Measurements from ENCODE around the gene DNASE1L2.
A peak's percentile ranks its signal among the peaks of the same experiment; 100 is the strongest.
"Not testable (repeated sequence)": the region's sequence is repeated elsewhere in the genome, so short reads cannot be mapped to it uniquely, and the experiment has no call there.

Gene DNASE1L2, protein sequence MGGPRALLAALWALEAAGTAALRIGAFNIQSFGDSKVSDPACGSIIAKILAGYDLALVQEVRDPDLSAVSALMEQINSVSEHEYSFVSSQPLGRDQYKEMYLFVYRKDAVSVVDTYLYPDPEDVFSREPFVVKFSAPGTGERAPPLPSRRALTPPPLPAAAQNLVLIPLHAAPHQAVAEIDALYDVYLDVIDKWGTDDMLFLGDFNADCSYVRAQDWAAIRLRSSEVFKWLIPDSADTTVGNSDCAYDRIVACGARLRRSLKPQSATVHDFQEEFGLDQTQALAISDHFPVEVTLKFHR

DNA sequence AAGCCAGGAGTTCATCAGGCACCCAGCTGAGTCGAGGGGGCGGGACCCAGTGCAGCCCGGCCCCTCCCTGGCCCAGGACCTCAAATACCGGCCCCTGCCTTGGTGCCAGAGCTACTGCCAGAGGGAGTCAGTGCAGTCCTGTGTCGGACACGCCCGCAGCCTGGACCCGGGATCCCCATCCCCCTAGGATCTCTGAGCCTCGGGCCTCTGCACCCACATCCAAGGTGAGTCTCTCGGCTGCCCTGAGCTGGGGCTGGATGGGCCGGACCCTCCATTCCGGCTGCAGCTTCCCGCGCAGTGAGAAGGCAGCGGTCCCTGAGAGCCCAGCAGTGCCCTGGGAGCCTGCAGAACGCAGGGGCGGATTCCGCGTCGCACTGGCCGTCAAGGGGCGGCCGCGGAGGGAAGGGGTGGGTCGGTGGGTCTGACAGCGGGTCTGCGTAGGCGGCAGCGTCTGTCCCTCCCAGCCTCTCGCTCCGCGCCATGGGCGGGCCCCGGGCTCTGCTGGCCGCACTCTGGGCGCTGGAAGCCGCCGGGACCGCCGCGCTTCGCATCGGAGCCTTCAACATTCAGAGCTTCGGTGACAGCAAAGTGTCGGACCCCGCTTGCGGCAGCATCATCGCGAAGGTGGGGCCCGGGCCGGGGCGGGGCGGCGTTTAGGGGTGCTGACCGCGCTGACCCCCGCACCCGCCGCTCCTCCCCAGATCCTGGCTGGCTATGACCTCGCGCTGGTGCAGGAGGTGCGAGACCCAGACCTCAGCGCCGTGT is at the start of gene DNASE1L2:
Gene DNASE1L2, plus strand, starts transcription at position 108 of the 765 bp plus-strand sequence. Its CDS starts 373 bp downstream, at position 481.
- no peak for DNase-seq

DNA sequence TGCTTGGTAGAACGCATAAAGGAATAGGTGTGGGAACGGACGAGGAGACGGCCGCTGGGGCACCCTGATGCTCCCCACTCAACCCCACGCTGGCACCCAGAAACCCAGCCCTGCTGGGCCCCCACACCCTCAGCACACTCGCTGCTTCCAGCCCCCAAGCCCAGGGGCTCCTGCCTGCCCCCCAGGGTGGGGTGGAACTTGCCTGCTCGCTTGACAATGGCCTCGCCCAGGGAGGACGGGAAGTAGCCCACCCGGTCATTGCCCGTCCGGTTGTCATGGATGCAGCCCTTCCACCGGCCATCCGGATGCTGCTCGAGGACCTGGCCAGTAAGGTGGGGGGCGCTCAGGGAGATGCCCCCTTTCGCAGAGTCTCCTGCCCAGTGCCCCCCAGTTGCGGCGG is 49.7 kb upstream of the DNASE1L2 start:
- no peak for DNase-seq

DNA sequence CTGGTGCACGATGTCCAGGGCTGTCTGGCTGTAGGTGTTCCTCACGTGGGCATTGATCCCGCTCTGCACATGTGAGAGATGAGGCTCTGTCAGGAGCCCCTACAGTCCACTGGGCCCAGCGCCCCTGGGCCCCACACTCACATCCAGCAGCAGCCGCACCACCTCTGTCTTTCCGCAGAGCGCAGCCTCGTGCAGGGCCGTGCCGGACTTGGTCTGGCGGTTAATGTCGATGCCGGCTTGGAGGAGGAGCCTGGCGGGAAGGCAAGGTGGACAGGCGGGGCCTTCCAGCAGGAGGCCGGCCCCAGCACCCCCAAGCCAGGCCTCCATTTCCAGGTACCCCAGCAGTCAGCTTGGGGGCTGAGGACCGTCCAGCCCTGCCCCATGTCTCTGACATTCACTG is 49.0 kb upstream of the DNASE1L2 start:
- DNase-seq = no peak

DNA sequence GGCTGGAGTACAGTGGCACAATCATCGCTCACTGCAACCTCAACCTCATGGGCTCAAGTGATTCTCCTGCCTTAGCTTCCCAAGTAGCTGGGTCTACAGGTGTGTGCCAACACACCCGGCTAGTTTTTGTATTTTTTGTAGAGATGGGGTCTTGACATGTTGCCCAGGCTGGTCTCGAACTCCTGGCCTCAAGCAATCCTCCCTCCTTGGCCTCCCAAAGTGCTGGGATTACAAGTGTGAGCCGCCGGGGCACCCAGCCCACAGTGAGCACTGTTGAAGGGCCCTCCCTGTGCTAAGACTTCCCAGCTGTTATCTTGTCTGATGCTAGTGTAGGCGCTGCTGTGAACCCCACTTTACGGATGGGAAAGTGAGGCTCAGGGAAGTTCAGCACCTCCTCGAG is 47.8 kb upstream of the DNASE1L2 start:
- DNase-seq = no peak

DNA sequence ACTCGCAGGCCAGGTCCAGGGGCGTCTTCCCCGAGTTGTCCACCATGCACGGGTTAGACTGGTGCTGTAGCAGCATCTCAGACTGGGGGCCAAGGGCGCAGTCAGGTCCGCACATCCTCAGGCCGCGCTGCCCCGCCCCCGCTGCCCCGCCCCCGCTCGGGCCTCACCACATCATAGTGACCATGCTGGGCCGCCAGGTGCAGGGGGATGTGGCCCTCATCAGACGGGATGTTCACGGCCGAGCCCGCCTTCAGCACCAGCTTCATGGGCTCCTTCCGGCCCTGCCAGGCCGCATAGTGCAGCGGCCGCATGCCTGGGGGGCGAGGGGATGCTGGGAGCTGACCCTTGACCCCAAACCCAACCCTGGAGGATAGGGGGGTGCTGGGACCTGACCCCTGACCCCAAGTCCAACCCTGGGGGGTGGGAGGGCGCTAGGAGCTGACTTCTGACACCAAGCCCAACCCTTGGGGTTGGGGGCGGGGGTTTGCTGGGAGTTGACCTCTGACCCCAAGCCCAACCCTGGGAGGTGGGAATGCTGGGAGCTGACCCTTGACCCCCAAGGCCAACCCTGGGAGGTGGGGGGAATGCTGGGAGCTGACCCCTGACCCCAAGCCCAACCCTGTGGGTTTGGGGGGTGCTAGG is 46.9 kb upstream of the DNASE1L2 start:
- DNase-seq = no peak

DNA sequence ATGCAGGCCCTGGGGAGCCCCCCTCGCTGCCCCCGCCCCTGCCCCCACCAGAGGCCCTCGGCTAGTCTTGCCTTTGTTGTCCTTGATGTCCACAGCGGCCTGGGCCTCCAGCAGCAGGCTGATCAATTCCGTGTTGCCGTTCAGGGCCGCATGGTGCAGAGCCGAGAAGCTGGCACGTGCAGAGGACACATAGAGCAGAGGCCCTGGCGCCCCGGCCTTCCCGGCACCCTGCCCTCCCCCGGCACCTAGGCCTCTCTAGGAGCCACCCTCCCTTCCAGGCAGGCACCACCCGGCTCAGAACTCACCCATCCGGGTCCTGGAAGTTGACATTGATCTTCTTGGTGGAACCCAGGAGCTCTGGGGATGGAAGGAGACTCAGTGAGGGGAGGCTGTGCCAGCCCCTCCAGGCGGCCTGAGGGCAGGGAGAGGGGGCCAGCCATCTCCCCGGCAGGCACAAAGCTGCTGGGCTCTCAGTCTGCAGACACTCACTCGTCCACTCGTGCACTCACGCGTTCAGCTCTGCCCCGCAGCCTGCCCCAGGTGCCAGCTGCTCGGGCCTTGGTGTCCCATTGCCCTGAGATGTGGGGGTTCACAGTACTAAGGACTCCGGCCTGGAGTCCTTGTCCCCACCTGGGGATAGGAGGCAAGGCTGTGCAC is 46.1 kb upstream of the DNASE1L2 start:
- no peak for DNase-seq

DNA sequence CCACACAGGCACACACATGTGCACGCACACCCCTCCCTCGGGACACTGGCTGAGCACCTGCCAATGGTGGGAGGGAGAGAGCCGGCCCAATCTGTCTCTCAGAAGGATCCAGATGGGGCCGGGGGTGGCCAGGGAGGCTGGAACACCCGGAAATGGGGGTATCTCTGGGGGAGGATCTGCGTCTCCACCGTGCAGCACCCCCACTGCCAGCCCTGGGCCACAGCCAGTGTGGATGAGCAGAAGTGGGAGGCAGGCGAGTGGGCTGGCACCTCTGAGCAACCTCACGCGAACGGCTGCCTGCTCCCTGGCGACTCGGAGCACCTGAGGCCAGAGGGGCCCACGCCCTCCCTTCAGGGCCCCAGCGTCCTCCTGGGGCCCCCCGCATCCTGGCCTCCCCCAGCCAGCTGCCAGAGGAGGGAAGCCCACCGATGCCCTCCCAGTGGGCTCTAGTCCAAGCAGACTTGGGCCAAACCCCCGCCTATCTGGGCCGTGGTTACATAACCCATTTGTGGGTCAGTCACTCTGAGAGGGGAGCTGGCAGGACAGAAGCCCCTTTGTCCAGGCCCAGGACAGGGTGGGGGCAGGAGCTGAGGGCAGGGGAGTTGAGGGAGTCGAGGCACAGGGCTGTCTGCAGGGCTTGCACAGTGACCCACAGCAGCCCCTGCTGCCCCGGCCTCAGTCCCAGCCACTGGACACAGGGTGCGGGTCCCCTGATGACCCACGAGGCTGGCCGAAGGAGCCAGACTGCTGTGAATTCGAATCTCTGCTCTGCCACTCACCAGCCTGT is 45.4 kb upstream of the DNASE1L2 start:
- DNase-seq = no peak

DNA sequence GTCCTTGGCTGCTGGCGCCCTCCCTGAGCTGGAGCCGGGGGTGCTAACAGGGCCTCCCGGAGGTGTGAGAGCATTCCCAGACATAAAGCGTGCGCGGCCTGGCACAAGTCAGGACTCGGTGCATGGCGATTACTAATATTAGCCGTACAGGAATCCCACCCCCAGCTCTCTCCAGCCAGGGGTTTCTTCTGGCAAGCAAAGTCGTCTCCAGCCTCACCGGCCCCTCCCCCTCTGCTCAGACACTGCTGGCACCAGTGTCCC is 44.9 kb upstream of the DNASE1L2 start:
- no peak for DNase-seq

DNA sequence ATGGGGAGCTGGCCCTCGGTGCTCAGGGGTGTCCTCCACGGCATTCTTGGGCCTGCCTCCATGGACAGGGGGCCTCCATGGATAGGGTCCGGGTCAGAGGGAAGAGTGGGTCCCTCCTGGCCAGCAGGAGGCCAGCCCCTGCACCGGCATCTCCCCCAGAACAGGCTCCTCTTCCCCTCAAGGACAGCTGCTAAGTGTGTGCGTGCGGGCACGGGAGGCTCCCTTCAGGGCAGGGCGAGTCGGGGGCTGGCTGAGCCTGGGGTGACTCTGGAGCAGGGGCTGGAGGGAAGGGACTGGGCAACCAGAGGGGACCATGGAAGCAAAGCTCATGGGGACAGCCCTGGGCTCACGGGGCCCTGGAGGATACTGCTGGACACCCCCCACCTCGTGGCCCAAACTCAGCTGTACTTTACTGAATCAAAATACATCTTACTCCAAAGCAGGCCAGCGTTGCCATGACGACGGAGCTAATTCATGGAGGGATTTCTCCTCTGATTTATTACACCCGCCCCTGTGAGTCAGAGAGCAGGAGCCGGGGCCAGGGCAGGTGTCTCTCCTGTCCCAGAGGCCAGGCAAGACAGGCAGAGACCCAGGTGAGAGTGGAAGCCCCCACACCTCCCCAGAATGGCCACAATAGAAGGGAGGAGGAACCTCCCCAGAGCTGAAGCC is 41.9 kb upstream of the DNASE1L2 start:
- no peak for DNase-seq

DNA sequence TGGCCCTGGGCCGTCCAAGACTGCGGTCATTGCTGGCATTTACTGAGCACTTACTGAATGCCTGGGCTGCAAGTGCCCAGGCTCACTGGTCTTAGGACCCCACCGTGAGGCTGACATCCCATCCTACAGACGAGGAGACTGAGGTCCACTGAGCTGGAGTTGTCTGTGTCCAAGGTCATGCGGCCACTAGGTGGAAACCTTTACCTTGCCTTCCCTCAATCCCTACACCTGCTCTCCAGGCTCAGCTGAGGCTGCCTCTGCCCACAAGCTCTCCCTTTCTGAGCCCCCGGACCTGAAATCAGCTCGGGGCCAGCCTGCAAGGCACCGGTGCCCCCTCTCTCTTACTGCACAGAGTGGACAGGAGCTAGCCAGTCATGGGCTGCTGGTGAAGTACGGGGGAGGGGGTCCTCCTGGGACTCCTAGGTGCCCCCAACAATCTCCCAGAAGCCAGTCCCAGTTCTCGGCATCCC is 41.4 kb upstream of the DNASE1L2 start:
- DNase-seq = peak; percentile 47

DNA sequence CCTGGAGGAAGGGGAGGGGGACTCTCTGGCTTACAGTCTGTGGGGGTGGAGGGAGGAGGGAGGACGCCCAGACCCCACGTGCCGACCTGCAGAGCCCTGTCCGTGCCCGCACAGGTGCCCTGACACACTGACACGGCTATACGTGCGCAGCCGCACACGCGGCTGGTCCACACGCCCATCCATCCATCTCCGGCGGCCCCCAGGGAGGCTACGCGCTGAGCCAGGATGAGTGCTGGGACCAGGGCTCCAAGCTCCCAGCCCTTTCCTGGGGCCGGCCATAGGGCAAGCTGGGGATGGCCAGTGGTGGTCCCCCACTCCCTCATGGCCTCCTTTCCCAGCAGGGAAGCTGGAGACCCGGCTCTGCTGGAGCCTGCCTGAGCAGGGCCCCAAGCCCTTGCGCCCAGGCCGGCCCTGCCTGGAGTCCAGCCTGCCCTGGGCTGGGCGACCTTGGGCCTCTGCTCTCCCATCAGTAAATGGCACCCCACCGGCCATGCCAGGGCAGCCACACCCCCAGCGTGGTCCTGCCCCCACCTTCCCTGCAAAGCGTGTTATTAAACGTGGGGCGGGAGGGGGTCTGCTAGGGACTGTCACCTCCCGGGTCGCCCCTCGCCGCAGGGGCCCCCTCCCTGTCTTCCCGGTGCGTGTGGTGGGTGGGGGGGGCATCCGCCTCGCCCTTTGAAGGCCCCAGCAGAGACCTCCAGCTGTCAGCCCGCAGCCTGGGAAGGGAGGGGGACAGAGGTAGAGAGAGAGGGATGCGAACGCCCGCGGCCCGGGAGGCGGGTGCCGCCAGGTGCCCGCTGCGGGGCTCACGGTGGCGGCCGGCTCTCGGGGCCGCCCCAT is 40.7 kb upstream of the DNASE1L2 start:
- no peak for DNase-seq

DNA sequence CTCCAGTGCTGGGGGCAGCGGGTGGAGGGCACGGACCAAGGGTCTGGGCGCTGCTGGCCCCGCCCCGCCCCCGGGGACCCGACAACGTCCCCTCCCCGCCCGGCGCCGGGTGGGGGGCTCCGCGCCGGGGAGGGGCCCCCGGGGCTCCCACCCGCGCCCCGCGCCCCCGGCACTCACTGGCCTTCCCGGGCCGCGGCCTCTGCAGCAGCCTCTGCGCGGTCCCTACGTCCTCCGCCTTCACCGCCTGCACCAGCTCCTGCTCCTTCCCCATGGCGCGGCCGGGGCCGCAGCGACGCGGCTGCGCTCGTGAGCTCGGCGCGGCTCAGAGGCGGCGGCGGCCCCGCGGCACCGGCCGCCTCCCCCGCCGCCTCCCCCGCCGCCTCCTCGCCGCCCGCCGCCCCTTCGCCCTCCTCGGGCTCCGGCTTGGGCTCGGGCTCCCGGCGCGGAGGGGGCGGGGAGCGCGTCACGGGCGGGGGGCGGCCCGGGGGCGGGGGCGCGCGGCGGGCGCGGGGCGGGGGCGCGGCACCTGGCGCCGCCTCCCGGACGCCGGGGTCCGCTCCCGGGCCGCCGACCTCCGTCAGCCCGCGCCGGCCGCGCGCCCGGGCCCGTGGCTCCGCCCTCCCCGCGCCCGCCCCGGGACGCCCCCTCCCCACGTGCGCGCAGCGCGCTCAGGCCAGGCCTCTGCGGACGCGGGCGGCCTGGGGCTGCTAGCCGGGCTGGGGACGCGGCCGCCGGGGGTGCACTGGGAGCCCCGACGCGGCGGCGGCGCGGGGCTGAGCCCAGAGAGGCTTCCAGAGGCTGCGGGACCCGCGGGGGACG is 39.9 kb upstream of the DNASE1L2 start, which contains the start of gene CASKIN1:
Gene CASKIN1, minus strand, starts transcription at position 444 of the 819 bp plus-strand sequence. Its CDS starts 173 bp downstream, at position 271.
- no peak for DNase-seq

DNA sequence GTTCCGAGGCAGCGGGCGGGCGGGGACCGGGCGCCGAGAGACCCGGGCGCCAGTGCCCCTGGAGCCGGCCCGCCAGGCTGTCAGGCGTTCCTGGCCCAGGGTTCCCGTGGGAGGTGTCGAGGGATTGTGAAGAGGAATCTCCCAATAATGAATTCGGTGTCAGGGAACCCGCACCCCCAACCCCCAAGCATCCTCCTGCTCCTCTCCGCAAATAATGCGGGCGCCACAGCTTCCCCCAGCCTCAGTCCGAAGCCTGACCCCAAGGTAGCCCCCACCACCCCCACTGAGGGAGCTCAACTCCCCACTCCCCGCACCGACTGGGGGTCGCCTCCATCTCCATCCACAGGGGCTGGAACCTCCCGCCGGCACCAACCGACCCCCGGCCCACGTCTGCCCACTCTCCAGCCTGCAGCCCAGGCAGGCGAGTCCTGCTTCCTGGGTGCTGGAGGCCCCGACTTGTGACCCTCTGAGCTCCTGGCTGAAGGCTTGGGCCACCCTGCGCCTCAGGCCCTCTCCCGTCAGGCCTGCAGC is 39.2 kb upstream of the DNASE1L2 start:
- DNase-seq = no peak

DNA sequence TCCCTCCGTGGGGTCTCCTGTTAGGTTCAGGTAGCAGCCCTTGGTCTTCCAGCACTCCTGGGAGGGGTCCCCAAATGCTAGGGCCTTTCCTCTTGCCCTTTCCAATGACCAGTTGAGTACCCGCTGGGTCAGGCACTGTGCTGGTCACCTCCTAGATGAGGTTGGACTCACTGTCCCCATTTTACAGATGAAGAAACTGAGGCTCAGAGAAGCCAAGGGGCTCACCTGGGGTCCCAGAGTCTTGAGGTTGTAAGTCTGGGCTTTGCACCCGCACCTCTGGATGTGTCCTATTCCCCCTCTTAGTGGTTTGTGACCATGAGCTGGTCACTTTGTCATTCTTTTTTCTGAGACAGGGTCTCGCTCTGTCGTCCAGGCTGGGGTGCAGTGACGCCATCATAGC is 38.5 kb upstream of the DNASE1L2 start:
- no peak for DNase-seq

DNA sequence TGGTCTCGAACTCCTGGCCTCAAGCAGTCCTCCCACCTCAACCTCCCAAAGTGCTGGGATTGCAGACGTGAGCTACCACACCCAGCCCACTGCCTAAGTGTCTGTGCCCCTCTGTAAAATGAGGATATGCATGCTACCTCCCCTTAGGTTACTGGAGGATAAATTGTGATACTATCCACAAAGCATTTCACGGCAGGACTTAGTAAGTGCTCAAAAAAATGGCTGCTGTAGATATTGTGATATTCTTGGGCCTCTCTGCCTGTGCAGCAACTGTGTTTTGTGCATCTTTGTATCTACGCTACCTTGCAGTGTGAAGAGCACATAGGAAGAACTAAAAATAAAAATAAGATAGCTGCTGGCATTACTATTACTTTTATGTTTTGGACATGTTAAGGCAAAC is 38.0 kb upstream of the DNASE1L2 start:
- no peak for DNase-seq

DNA sequence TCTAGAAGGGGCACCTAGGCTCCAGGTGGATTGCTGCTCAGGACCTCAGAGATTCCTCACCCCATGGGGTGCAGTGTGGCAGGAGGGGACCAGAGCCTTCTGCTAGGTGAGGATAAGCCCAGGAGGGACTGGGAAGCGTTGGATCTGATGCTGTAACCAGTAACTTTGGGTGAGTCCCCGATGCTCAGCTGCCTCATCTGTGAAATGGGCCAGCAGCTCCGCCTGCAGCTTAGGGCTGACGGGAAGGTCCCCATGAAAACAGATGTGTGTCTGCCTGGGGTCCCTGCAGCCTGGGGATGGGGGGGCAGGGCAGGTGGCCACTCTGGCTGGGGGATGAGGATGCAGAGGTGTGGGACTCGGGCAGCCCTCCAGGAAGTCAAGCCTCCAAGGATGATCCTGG is 37.1 kb upstream of the DNASE1L2 start:
- no peak for DNase-seq

DNA sequence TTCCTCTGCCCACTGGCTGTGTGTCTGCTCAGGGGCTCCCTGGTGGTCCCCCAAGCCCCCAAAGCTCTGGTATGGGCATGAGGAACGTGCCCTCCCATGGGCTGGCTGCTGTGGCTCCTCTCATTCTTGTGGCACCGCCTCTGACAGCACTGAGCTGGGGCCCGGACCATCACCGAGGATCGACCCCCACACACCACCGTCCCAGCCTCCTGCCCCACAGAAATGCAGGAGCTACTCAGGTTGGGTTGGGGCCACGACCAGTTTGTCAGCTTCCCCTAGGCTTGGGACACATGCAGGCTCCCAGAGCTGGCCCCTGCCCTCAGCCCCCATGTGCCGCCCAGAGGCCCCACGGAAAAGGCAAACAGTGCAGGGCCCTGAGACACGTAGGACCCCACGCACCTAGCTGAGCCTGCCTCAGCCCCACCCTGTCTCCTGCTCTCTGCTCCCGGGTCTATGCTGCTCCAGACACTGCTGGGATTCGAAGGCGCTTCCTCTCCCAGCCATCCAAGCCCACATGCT is 36.6 kb upstream of the DNASE1L2 start:
- DNase-seq = no peak

DNA sequence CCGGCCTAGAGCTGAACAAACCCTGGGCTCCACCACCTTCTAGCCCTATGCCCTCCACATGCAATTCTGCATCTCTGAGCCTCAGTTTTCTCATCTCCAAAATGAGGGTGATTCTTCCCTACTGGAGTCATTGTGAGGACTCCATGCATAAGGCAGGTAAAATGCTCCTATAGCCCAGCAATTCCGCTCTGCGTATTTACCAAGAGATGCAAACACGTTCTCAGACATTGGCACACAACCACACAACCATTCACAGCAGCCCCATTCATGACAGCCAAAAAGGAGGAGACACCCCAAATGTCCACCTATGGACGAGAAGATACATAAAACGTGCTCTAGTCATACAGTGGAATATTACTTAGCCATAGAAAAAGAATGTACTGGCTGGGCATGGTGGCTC is 35.9 kb upstream of the DNASE1L2 start:
- DNase-seq = no peak

DNA sequence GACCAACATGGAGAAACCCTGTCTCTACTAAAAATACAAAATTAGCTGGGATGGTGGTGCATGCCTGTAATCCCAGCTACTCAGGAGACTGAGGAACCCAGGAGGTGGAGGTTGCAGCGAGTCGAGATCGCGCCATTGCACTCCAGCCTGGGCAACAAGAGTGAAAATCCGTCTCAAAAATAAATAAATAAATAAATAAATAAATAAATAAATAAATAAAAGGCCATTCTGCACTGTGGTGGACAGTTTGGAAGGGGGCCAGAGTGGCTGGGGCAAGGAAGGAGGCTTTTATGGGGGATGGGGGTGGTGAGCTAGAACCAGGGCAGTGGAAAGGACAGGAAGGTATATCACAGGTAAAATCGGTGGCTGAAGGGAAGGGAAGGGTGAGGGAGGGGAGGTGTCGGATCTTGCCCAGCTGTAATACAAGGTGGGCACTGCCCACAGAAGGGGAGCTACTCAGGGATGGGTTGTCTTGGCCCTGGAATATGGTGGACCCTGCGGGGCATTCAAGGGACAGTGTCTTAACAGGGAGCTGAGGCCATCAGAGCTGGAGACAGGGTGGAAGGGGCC is 33.0 kb upstream of the DNASE1L2 start:
- DNase-seq = not testable (repeated sequence)
